ENCODE data around the gene COL13A1.

The COL13A1 gene

DNA sequence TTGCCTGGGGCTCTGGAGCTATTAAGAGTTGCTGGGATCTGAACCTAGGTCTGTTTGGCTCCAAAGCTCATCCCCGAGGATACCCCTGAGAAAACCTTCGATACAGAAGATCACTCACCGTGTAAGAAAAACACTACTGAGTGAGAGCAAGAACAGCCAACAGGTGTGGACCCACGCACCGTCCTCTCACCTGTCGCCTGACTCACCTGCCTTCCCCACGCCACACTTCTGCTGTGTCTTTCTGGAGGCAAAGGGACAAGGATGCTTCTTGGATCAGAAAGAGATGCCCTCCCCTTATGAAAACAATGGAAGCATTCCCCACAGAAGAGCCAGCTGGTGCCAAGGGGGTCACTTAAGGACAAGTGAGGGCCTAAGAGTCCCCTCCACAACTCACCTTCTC is 46.7 kb downstream of the COL13A1 start:
- no peak for DNase-seq

GRCh38 chr10:69849825-69850224 is 48.1 kb downstream of the COL13A1 start:
- no peak for DNase-seq

DNA sequence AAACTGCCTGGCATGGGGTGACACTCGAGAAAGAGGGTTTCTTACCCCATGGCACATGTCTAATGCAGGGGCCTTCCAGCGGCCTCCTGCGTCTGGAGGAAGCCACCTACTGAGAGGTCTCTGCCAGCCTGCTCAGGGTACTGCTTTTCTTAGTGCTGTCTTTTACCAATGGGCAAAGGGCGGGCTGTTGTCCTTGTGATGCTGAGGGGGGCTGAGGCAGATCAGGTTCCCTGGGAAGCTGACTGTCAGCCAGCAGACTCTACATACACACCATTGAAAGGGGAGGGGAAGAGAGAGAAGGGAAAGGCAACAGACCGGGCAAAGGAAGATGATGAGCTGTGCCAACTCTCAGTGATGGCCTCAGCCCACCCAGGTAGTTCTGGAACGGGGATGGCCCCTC is 48.7 kb downstream of the COL13A1 start:
- DNase-seq, result no peak

DNA sequence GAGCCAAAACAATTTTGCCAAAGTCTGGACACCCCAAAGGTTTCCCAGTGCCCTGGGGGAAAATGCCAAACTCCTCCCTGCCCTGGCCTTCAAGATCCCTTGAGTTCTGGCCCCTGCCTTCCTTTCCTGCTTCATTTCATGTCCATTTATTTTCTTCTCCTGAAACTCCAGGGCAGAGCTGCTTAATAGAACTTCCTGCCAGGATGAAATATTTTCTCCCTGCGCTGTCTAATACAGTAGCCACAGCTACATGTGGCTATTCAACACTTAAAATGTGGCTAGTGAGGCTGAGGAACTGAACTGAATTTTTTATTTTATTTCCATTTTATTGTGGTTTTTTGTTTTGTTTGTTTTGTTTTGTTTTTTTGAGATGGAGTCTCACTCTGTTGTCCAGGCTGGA is 49.6 kb downstream of the COL13A1 start:
- DNase-seq, result no peak

- no peak for DNase-seq
These were observed 51.4 kb downstream of the COL13A1 start for GRCh38 chr10:69853064-69853463.

DNA sequence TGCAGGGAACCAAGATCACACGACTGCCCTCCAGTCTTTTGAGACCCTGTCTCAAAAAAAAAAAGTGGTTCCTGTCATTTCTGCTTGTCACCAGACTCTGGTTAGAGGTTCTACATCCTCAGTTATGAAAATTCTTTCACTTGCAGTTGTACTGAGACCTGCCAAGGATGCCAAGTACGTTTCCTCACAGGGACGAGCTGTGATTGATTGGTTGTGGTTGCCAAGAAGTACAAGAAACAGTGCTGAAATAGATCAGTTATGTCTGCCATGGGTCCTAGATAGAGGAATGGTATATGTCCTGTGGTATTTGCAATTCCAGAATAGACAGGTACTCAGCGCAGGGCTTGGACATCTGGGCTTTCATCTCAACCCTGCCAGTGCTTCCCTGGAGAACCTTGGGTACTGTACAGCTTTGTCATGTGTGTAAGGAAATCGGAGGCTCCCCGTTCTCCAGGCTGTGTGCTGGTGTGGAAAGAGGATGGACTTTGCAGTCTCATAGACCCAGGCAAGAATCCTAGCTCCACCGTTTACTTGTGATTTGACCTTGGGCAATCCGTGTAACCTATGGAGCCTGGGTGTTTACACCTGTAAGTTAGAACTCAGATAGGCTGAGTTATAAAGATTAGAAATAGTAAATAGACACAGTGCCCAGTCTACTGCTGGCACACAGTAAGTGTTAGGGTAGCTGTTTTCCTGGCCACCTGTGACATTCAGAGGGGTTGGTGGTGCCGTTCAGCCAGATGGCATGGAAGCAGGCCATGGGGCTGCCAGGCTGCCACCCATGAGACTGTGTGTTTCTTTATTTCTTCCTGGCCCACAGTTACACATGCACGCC is 53.0 kb downstream of the COL13A1 start:
- DNase-seq, result no peak

DNA sequence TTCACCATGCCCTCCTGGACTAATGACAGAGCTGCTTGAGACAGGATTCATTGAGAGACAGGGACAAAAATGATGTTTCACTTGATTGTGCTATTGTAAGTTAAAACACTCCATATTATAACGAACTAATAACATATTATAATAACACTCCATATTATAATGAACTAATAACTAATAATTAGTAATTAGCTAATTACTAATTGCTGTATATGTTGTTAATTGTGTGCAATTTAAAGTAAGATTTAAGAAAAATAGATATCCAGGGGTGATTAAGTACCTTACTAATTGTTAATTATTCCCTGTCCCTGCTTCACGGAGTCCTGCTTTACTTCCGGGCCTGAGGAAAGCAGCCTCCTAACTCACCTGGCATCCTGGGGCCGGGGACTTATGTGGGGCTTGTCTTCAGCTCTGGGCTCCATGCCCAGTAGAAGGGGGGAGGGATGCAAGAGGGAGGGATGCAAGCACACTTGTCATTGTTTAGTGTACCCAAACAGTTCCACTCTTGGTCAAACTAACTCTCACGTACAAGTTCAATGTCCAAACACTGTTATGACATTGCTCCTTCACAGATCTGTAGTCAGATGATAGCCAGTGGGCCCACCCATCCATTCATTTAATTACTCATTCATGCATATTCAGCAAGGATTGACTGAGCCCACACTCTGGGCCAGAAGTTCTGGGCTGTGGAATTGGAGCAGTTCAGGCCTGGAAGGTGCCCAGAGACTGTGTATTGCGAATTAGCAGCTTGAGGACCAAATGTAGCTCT is 53.8 kb downstream of the COL13A1 start:
- no peak for DNase-seq

- DNase-seq, result no peak
These were observed 55.0 kb downstream of the COL13A1 start for GRCh38 chr10:69856601-69857166.

DNA sequence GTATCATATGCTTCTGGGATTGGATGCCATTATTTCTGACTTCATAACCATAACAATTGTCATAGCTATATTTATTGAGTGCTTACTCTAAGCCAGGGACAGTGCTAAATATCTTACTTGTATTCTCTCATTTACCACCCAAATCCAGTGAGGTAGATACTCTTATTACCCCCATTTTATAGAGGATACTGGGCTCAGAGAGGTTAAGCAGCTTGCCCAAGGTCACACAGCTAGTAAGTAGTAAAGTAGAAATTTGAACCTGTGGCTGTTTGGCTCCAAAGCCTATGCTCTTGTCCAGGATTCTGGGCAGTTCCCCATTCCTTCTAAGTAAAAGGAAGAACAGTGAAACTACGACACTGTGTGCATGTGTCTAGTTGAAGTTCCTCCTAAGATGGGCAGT is 56.5 kb downstream of the COL13A1 start:
- DNase-seq, result no peak

DNA sequence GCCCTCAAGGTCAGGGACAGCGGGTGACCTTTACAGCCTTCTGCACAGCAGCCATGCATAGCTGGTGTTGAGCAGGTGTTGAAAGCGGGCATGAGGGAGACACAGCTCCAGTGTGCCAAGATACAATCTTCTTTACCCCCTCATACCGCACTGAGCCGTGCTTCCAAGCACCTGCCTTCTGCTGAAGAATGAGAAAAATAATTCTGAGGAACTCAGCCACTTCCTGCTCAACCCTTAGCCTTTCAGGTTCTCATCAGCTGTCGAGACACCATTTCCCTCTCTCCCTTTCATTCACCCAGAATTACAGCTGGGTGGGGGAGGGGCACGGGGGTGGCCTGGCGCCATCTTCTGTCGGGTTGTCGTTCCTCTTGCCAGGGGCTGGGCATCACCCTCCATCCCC is 58.6 kb downstream of the COL13A1 start:
- no peak for DNase-seq

DNA sequence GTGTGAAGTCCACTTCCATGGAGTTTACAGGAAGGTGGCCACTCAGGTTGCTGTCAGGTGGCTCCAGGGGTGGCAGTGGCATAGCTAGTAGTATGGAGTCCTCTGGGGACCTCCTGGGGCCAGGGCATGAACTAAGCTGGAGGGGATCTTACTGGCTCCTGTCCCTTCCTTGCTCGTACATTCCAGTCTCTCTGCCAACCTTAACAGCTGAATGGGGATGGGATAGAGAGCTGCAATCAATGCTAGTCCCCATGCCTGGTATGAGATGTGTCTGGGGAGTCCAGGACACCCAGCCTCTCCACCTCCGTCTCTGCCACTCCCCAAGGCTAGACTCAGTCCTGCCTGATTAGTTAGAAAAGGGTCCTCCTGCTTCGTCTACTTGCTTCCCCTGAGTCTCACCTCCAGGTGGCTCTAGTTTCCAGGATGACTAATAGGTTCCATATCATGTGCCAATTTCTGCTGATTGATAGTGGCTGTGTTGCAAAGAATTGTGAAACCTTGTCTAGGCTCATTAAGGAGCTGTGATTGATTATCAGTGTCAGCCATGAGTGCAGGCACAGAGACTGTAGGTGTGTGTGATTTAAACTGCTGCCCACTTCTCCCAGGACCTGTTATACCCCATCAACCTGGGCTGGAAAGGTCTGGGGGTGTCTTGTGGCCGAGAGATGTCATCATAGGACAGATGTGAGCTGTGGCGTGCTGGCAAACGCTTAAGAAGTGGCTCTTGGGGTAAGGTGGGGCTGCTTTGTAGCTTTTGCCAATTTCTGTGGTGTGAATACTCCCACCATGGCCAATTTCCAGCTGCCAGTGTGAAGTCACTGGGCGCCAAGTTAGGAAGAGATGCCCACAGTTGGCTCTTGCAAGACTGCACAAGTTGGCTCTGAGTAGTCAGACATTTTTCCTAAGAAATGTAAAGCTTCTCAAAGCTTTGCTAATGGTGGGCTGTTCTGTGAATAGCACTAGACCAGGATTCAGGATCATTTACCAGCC is 59.8 kb downstream of the COL13A1 start:
- DNase-seq, result peak; percentile 32

DNA sequence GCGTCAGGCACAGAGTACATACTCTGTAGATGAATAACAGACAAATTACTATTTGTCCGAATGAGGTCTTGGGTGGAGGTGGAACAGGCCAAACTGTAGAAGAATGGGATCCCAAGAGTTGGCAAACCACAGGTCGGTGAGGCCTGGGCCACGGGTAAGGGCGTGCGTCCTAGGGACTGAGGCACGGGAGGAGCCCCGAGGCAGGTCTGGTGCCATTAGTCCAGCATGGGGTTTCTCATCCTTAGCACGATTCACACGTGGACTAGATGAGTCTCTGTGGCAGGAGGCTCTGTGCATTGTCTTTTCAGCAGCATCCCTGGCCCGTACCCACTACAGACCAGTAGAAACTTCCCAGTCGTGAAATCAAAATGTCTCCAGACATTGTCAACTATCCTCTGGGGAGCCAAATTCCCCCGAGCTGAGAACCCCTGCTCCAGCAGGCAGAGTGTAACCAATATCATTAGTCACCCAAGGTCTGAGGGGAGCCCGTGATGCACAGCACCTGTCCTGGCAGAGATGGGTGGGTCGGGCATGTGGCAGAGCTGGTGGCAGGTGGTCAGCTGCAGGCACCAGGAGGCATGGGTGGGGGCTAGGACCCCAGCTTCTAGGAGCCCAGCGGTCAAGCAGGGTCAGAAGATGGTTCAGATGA is 61.3 kb downstream of the COL13A1 start:
- DNase-seq, result no peak

DNA sequence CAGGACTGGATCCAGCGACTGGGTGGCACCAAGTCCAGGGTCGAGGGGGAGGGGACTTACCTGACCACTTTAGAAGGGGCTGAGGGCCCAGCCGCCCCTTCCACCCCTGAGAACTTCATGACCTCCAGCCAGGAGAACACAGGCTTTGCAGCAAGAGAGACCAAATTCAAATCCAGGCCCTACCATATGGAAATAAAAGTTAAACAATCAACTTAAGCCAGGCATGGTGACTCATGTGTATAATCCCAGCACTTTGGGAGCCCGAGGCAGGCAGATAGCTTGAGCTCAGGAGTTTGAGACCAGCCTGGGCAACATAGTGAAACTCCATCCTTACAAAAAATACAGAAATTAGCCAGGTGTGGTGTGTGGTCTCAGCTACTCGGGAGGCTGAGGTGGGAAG is 61.9 kb downstream of the COL13A1 start:
- DNase-seq, result no peak

GRCh38 chr10:69864321-69864720 is 62.6 kb downstream of the COL13A1 start:
- DNase-seq, result no peak

GRCh38 chr10:69865450-69865849 is 63.7 kb downstream of the COL13A1 start:
- DNase-seq, result no peak

DNA sequence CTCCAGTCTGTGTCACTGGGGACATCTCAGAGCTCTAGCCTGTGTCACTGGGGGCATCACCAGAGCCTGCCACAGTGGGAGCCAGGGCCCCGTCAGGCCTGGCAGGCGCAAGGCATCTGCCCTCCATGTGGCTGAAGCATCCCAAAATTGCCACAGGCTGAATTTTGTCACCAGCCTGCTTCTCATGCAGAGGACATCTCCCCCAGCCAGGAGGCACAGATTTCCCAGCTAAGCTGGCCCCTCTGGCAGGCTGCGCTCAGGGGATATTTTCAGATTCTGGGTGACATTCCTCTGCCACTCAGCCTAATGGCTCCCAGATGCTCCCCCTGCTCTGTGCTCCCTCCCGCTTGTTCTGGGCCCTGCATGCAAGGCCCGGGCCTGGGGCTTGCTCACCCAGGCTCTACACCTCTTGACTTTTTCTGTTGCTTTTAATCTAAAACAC is 64.6 kb downstream of the COL13A1 start:
- no peak for DNase-seq

- DNase-seq, result no peak
These were observed 65.2 kb downstream of the COL13A1 start for GRCh38 chr10:69866688-69867461.

GRCh38 chr10:69867699-69868558 is 66.2 kb downstream of the COL13A1 start:
- no peak for DNase-seq

- DNase-seq, result no peak
These were observed 67.1 kb downstream of the COL13A1 start for GRCh38 chr10:69868821-69869220.

GRCh38 chr10:69869291-69869961 is 67.7 kb downstream of the COL13A1 start:
- no peak for DNase-seq
